GM12873 (cell line): ENCODE results near the gene SMARCAL1.
A peak's percentile ranks its signal among the peaks of the same experiment; 100 is the strongest.

Experiments
- CTCF ChIP-seq: IDR thresholded peaks from 2 replicates; pipeline ENCODE4 v1.5.1; 2012; ENCODE audit warnings: low read depth, mild to moderate bottlenecking, moderate library complexity, low read length, control low read depth; ENCODE audit not compliant: insufficient read depth; ENCODE audit errors: missing control alignments

The SMARCAL1 gene

GRCh38 chr2:216504376-216504762 lies 92.1 kb downstream of the SMARCAL1 start:
- no peak for TF ChIP-seq CTCF

GRCh38 chr2:216505133-216506106 lies 93.1 kb downstream of the SMARCAL1 start:
- no peak for TF ChIP-seq CTCF

GRCh38 chr2:216507220-216508160 lies 95.2 kb downstream of the SMARCAL1 start:
- TF ChIP-seq CTCF = no peak

- no peak for TF ChIP-seq CTCF
Observed at GRCh38 chr2:216508229-216508628, 95.9 kb downstream of the SMARCAL1 start.

- peak; percentile 55 for TF ChIP-seq CTCF
Observed at GRCh38 chr2:216516730-216517350, 104.6 kb downstream of the SMARCAL1 start.

- no peak for TF ChIP-seq CTCF
Observed at GRCh38 chr2:216517447-216518225, 105.4 kb downstream of the SMARCAL1 start.
